ENCODE data around the gene GPR34.

GPR34 gene

DNA sequence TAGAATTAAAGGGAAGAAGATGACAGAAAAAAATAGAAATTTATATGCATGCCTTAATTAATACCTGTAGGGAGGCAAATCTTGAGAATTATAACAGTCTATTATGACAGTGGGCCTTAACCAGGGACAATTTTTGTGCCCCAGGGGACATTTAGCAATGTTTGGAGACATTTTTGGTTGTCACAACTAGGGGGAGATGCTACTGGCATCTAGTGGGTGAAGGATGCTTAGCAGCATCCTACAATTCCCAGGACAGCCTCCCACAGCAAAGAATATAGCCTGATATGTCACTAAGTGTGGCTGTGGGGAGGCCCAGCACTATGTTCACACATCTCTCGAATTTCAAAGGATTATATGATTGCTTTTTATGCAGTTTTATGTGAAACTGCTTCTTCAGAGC lies 45.8 kb downstream of the GPR34 start:
- no peak for DNase-seq (ENCODE audit: low read depth in 2 of 2)

DNA sequence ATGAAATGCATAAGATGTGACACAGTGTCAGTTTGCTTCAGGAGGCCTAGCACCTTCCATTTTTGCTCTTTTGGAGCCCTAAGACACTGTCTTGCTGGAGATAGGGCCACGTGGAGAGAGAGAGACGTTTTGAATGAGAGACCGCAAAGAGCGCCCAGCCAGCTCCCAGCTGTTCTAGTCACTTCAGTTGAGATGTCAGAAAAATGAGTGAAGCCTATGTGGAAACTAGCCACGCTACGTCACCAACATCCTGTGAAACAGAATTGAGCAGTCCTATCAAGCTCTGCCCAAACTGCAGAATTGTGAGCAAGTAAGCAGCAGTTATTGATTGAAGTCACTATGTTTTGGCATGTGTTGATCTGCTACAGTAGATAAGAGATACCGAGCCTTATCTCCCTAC lies 48.3 kb downstream of the GPR34 start:
- DNase-seq (ENCODE audit: low read depth in 2 of 2) = no peak

DNA sequence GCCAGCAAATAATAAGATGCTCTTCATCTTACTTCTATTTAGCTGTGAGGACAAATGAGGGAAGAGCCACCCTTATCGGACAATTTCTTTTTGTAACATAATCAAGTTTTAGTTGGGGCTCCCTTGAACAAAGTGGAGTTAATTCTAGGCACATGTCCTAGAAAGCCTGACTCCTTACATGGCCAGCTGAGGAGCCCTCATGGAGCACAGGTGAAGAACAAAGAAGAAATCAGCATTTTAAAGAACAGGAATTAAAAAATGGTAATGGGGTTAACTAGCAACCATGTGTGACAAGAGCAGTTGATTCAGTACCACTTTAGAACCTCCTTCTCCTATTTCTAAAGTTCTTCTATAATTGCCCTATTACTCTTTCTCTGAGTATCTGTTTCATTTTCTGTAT lies 51.1 kb downstream of the GPR34 start:
- no peak for DNase-seq (ENCODE audit: low read depth in 2 of 2)

Data from stimulated activated CD4-positive, alpha-beta T cell treated with anti-CD3 and anti-CD28 coated beads, Interleukin-1b, Interleukin-23, amount 100 ng/mL, for 4 hours (primary cell).